NCI-H82 treated with DMSO at 0.1 percent for 48 hours (cell line): ENCODE results near the gene XPO6.

Experiments
- DNase-seq: peaks from one replicate; lab custom pipeline; 2025; ENCODE audit not compliant: unreplicated experiment; lab: John Stamatoyannopoulos, UW

The XPO6 gene

GRCh38 chr16:28158136-28158535 lies 53.6 kb downstream of the XPO6 start:
- DNase-seq = no peak

- DNase-seq = no peak
Observed at GRCh38 chr16:28156056-28156680, 55.6 kb downstream of the XPO6 start.

GRCh38 chr16:28155293-28155692 lies 56.5 kb downstream of the XPO6 start:
- no peak for DNase-seq

- DNase-seq = no peak
Observed at GRCh38 chr16:28151180-28151579, 60.6 kb downstream of the XPO6 start.

- no peak for DNase-seq
Observed at GRCh38 chr16:28149011-28149888, 62.5 kb downstream of the XPO6 start.

- no peak for DNase-seq
Observed at GRCh38 chr16:28146536-28146935, 65.2 kb downstream of the XPO6 start.

- no peak for DNase-seq
Observed at GRCh38 chr16:28145796-28146195, 66.0 kb downstream of the XPO6 start.

- DNase-seq = no peak
Observed at GRCh38 chr16:28140788-28141618, 70.8 kb downstream of the XPO6 start.

GRCh38 chr16:28139530-28139929 lies 72.2 kb downstream of the XPO6 start:
- DNase-seq = no peak

- DNase-seq = no peak
Observed at GRCh38 chr16:28136751-28137434, 74.9 kb downstream of the XPO6 start.

- no peak for DNase-seq
Observed at GRCh38 chr16:28133666-28134065, 78.1 kb downstream of the XPO6 start.

GRCh38 chr16:28131743-28132393 lies 79.9 kb downstream of the XPO6 start:
- no peak for DNase-seq

- no peak for DNase-seq
Observed at GRCh38 chr16:28131181-28131580, 80.6 kb downstream of the XPO6 start.

- no peak for DNase-seq
Observed at GRCh38 chr16:28130099-28131088, 81.4 kb downstream of the XPO6 start.

- no peak for DNase-seq
Observed at GRCh38 chr16:28126684-28127620, 84.8 kb downstream of the XPO6 start.

GRCh38 chr16:28125592-28125991 lies 86.2 kb downstream of the XPO6 start:
- no peak for DNase-seq

GRCh38 chr16:28121527-28121926 lies 90.2 kb downstream of the XPO6 start:
- DNase-seq = no peak

- no peak for DNase-seq
Observed at GRCh38 chr16:28120754-28121153, 91.0 kb downstream of the XPO6 start.
